Activated B cell treated with CpG ODN at 0.5 μM for 24 hours (primary cell): Measurements from ENCODE around the gene UQCRH. TPM values are rescaled to one million over a fixed set of nuclear protein-coding genes. Genes with fewer than 3 reads are reported as not detected.
A peak's percentile ranks its signal among the peaks of the same experiment; 100 is the strongest.

Source experiments
- ATAC-seq: fragments of 200-7000 bp; cut with Tn5 transposase; one replicate; pipeline ENCODE4 v1.10.0; 2021; ENCODE audit warnings: low read depth, mild to moderate bottlenecking, moderate library complexity
- CTCF ChIA-PET: fragments of 350-600 bp; sonication (Branson Sonifier 250); formaldehyde crosslinking; loops from one replicate; lab custom pipeline; 2021; ENCODE audit warnings: antibody characterized with exemption; lab: Charles Lee
- POLR2A ChIA-PET: fragments of 350-600 bp; sonication (Branson Sonifier 250); formaldehyde crosslinking; loops from one replicate; lab custom pipeline; 2021; ENCODE audit warnings: antibody characterized with exemption; lab: Charles Lee
- DNase-seq: peaks from one replicate; pipeline ENCODE4 v3.0.0; 2022
- H3K27ac Mint-ChIP-seq: one replicate; pipeline ENCODE4 v1.8.0; 2020; ENCODE audit warnings: mixed read lengths
- H3K27me3 Mint-ChIP-seq: one replicate; pipeline ENCODE4 v1.8.0; 2021; ENCODE audit warnings: mixed read lengths
- H3K36me3 Mint-ChIP-seq: one replicate; pipeline ENCODE4 v1.8.0; 2021; ENCODE audit warnings: low read depth, mixed read lengths
- H3K4me1 Mint-ChIP-seq: one replicate; pipeline ENCODE4 v1.8.0; 2021; ENCODE audit warnings: mixed read lengths
- H3K4me3 Mint-ChIP-seq: one replicate; pipeline ENCODE4 v1.8.0; 2020; ENCODE audit warnings: mild to moderate bottlenecking, mixed read lengths
- H3K9me3 Mint-ChIP-seq: one replicate; pipeline ENCODE4 v1.8.0; 2020; ENCODE audit warnings: mixed read lengths
- CTCF ChIP-seq: fragments of 200-600 bp; IDR thresholded peaks from one replicate; pipeline ENCODE4 v1.8.0; 2022; ENCODE audit warnings: antibody characterized with exemption, mild to moderate bottlenecking
- intact Hi-C: fragments of 100-400 bp; cut with micrococcal nuclease; formaldehyde crosslinking; loops from one replicate; pipeline ENCODE4 v1.15.1; 2024
- total RNA-seq: library from RNA; stranded (reverse); gene quantifications from 2 replicates; pipeline ENCODE4 v1.2.3, GENCODE V29; 2022

The UQCRH gene
- total RNA-seq, result 243 and 279 TPM in 2 replicates

DNA sequence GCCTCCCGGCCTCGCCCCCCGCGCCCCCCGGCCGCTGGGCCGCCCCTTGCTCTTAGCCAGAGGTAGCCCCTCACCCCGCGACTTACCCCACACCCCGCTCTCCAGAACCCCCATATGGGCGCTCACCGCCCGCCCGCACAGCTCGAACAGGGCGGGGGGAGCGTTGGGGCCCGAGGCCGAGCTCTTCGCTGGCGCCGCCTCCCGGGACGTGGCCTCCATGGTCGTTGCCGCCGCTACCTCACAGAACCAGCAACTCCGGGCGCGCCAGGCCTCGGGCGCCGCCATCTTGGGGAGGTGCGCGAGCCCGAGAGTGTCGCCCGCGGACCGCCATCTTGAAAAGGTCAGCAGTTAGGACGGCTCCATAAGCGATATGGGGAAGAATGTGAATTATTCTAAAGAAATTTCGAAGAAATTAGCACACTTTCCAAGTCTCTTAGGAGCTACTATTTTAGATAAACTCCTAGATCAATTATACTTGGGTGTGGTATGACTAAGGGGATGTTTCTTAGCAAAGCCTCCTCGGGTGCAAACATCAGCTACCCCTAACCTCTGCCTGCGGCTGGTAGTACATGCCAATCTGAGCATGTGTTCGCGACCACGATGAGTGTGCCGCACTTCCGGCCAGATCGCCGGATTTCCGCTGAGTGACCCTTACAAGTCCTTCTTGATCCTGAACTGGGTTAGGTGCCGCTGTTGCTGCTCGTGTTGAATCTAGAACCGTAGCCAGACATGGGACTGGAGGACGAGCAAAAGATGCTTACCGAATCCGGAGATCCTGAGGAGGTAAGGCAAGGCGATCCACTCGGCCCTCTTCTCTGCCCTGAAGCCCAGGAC is at the start of gene UQCRH, which contains the start of gene LRRC41:
TSS of gene UQCRH (plus strand) at position 661 of the 834 bp plus-strand sequence. CDS start at position 730, 69 bp downstream.
TSS of gene LRRC41 (minus strand) at position 579 of the 834 bp plus-strand sequence. CDS start at position 285, 294 bp downstream.
- intact Hi-C loops, result loop anchor here (1.0 to 10.0 kb wide), 6 partner anchors 30 to 414 kb away; partner anchors contain the start of genes EFCAB14, MOB3C, NSUN4 and RAD54L
- Mint-ChIP-seq H3K4me1 (peaks cover 64% of the 10 kb centered on the region), H3K4me3 (peak within 1 kb of the TSS; percentile 99), H3K9me3 (no peaks in the 10 kb centered on the region), H3K27ac (peak within 1 kb of the TSS; percentile 97), H3K36me3 (peaks cover 26% of the 10 kb centered on the region), H3K27me3 (no peaks in the 10 kb centered on the region)
- ATAC-seq (peak; percentile 82), DNase-seq (peak; percentile 89)
- ChIA-PET CTCF (interaction anchor here (0.9 to 9.9 kb wide), 8 partner anchors 30 to 58 kb away, joined by 3 to 62 read pairs (median 4); partner anchors contain the start of genes NSUN4 and RAD54L), POLR2A (interaction anchor here (0.6 to 3.1 kb wide), 17 partner anchors 13 to 1671 kb away, joined by 3 to 66 read pairs (median 5); partner anchors contain the start of genes ATPAF1, NSUN4 and RAD54L)
- TF ChIP-seq CTCF, result no peak

DNA sequence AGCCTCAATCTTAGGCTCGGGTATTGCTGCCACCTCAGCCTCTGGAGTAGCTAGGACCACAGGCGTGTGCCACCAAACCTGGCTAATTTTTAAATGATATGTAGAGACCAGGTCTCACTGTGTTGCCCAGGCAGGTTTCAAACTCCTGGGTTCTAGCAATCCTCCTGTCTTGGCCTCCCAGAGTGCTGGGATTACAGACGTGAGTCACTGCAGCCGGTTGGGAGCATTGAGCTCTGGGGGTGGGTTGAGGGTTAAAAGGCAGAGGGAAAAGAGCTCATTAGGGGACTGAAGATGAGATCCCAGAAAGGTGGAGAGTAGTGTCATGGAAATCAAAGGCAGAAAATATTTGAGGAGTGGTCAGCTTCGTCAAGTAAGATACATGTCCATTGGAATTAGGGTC is 48.8 kb upstream of the UQCRH start:
- ATAC-seq (no peak), DNase-seq (no peak)
- no peaks in the 10 kb centered on the region for H3K36me3 Mint-ChIP-seq
- ChIA-PET CTCF (no interaction called here), POLR2A (interaction anchor here (0.6 kb wide), 1 partner anchor 375 kb away, joined by 5 read pairs; no protein-coding TSS in a partner anchor)
- no peaks in the 10 kb centered on the region for H3K9me3 Mint-ChIP-seq
- H3K27me3 Mint-ChIP-seq, result no peaks in the 10 kb centered on the region
- H3K4me1 Mint-ChIP-seq, result peaks cover 2% of the 10 kb centered on the region
- no peak for TF ChIP-seq CTCF
- no peak overlapping the region for H3K4me3 Mint-ChIP-seq
- no peak overlapping the region for H3K27ac Mint-ChIP-seq
- intact Hi-C loops, result no loop called here

GRCh38 chr1:46256523-46256922 is 47.0 kb upstream of the UQCRH start:
- CTCF ChIA-PET, result no interaction called here
- no peak overlapping the region for H3K4me3 Mint-ChIP-seq
- intact Hi-C loops, result no loop called here

DNA sequence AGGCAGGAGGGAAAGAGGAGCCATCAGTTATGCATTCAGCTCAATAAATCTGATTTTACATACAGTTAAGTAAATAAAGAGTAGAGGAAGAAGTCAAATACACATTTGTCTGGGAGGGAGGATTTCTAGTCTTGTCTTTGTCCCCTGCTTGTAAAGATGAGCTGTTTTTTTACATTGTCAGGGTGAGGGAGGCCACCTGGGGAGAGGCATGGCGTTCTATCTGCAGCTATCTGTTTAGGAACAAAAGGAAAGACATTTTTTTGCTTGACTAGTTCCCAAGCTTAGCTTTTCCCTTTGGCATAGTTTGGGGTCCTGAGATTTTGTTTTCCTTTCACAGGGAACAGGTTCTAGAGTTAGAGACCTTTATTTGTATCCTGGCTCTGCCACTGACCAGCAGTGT is 41.0 kb upstream of the UQCRH start:
- no peak for TF ChIP-seq CTCF
- H3K4me3 Mint-ChIP-seq, result no peak overlapping the region
- ATAC-seq (no peak), DNase-seq (no peak)
- POLR2A ChIA-PET, result no interaction called here
- intact Hi-C loops, result no loop called here
- H3K9me3 Mint-ChIP-seq, result no peaks in the 10 kb centered on the region
- no peaks in the 10 kb centered on the region for H3K27me3 Mint-ChIP-seq
- CTCF ChIA-PET, result no interaction called here
- H3K27ac Mint-ChIP-seq, result no peak overlapping the region
- peaks cover 2% of the 10 kb centered on the region for H3K36me3 Mint-ChIP-seq
- peaks cover 2% of the 10 kb centered on the region for H3K4me1 Mint-ChIP-seq

More at GRCh38 chr1:46256523-46256922, 47.0 kb upstream of the UQCRH start:
- DNase-seq, result no peak
- no peaks in the 10 kb centered on the region for H3K9me3 Mint-ChIP-seq
- no peak for ATAC-seq
- peaks cover 2% of the 10 kb centered on the region for H3K4me1 Mint-ChIP-seq
- H3K36me3 Mint-ChIP-seq, result peaks cover 2% of the 10 kb centered on the region
- POLR2A ChIA-PET, result interaction anchor here (0.7 kb wide), 1 partner anchor 117 kb away, joined by 9 read pairs; no protein-coding TSS in a partner anchor
- no peaks in the 10 kb centered on the region for H3K27me3 Mint-ChIP-seq
- TF ChIP-seq CTCF, result no peak
- no peak overlapping the region for H3K27ac Mint-ChIP-seq

DNA sequence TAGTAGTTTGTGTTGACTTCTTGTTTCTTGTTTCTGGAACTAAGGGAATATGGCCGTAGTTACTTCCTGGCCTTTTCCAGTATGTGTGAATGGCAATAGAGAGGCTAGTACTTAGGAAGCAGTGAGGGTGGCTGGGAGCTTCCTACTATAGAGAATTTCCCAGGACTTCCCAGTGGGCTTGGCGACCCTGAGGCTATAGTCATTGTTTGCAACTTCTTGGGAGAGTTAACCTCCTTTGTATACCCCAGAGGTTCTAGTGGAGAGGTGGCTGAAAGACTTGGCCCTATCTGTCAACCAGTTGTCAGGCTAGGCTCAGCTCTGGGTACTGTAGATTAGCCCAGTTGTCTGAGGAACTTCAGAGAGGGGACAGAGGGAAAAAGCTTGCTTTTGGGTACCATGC is 40.4 kb upstream of the UQCRH start:
- no peak for DNase-seq
- ChIA-PET CTCF (no interaction called here), POLR2A (no interaction called here)
- Mint-ChIP-seq H3K4me3 (no peak overlapping the region), H3K36me3 (peaks cover 2% of the 10 kb centered on the region), H3K27me3 (no peaks in the 10 kb centered on the region), H3K4me1 (no peaks in the 10 kb centered on the region), H3K27ac (no peak overlapping the region), H3K9me3 (no peaks in the 10 kb centered on the region)
- intact Hi-C loops, result no loop called here
- no peak for ATAC-seq
- TF ChIP-seq CTCF, result no peak
